Mucosa of stomach (tissue), 1 donor: ENCODE measurements around the gene CYFIP1.

Source experiments
- H3K27me3 ChIP-seq: one replicate; pipeline ENCODE4 v1.7.0; 2013; ENCODE audit warnings: mild to moderate bottlenecking, low read length; ENCODE audit not compliant: control insufficient read depth, insufficient read depth
- H3K36me3 ChIP-seq: one replicate; pipeline ENCODE4 v1.7.0; 2013; ENCODE audit warnings: low read length; ENCODE audit not compliant: control insufficient read depth, insufficient read depth
- H3K4me1 ChIP-seq: one replicate; pipeline ENCODE4 v1.7.0; 2013; ENCODE audit warnings: mild to moderate bottlenecking, low read length; ENCODE audit not compliant: control insufficient read depth, insufficient read depth
- H3K4me3 ChIP-seq: one replicate; pipeline ENCODE4 v1.7.0; 2013; ENCODE audit warnings: low read length
- H3K9ac ChIP-seq: one replicate; pipeline ENCODE4 v1.7.0; 2013; ENCODE audit warnings: mild to moderate bottlenecking, low read length, moderate library complexity
- H3K9me3 ChIP-seq: one replicate; pipeline ENCODE4 v1.7.0; 2013; ENCODE audit warnings: mild to moderate bottlenecking, low read length, moderate library complexity; ENCODE audit not compliant: control insufficient read depth
- donor health status: Pancreatic carcinoma.

The CYFIP1 gene

DNA sequence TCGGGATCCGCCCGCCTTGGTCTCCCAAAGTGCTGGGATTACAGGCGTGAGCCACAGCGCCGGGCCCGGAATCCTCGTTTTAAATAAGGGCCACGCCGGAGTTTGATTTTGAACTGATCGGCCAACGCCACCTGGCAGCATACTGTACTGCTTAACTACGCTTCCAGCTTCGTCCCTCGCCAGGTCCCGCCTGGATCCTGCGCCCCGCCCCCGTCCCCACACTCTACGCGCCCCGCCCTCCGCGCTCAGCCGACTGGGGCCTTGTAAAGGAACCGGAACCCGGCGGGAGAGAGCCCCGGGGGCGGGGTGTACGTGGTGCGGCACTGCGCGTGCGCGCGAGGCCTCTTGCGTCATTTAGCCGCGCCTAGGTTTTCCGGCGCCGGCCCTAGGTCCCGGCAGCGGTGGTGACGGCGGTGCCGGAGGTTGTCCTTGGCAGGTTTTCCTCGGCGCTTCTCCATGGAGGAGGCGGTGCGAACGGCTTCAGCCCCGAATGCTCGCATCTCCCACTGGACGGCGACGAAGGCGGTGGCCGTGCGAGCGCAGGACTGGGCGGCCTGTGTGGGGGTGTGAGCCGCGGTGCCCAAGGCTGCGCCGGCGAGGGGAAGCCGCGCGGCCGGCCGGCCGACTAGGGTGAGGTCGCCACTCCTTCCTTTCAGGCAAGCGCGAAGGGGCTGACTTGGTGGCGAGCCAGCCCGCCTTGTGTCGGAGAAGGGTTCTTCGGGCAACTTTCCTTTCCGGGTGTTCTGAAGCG lies 141.7 kb downstream of the CYFIP1 start, which contains the start of gene NIPA2:
NIPA2 (plus strand) TSS at position 375 of the 751 bp plus-strand sequence. CDS start 13,066 bp downstream, outside the sequence.
- Histone ChIP-seq H3K27me3 (no peaks in the 10 kb centered on the region), H3K9ac (peak within 1 kb of the TSS; percentile 86), H3K36me3 (no peaks in the 10 kb centered on the region), H3K4me1 (peaks cover 6% of the 10 kb centered on the region), H3K9me3 (no peaks in the 10 kb centered on the region), H3K4me3 (peak within 1 kb of the TSS; percentile 85)

DNA sequence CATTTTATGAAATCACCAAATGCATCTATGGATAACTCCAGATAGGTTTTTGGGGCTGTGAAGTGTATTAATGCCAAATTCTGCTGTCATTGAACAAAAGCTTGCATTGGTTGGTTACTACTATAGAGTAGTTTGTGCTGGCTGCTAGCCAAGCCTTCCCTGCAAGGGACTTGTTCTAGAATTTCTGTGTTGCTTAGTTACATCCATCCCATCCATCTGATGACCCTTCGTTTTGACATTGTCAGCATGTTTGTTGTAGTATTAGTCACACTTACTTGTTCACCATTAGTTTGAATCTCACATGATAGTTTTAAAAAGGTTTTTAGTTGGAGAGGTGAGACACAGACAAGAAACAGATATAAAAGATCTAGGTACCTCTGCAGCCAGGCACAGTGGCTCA lies 148.7 kb downstream of the CYFIP1 start:
- no peaks in the 10 kb centered on the region for H3K9me3 ChIP-seq
- no peak overlapping the region for H3K4me3 ChIP-seq
- no peaks in the 10 kb centered on the region for H3K36me3 ChIP-seq
- H3K27me3 ChIP-seq = no peaks in the 10 kb centered on the region
- no peak overlapping the region for H3K9ac ChIP-seq
- H3K4me1 ChIP-seq = no peaks in the 10 kb centered on the region

DNA sequence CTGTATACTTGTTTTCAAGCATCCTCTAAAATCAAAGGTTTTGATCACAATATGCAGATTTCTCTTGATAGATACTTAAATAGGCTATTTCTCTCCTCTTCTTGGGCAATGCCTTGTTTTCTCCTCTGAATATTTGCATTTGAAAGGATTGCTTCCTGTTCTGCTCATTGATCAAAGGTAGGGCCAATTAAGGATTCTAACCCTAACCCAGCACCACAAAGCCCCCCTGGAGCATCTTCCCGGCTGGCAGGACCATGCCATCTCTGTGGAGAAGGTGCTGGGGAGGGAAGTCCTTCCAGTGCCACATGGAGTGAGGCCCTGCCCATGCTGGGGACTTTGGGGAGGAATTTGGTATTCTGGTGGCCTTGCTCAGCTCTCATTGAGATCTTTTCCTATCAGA lies 153.0 kb downstream of the CYFIP1 start:
- no peak overlapping the region for H3K9ac ChIP-seq
- H3K9me3 ChIP-seq = no peaks in the 10 kb centered on the region
- H3K27me3 ChIP-seq = no peaks in the 10 kb centered on the region
- H3K4me3 ChIP-seq = no peak overlapping the region
- peaks cover 9% of the 10 kb centered on the region for H3K36me3 ChIP-seq
- no peaks in the 10 kb centered on the region for H3K4me1 ChIP-seq

DNA sequence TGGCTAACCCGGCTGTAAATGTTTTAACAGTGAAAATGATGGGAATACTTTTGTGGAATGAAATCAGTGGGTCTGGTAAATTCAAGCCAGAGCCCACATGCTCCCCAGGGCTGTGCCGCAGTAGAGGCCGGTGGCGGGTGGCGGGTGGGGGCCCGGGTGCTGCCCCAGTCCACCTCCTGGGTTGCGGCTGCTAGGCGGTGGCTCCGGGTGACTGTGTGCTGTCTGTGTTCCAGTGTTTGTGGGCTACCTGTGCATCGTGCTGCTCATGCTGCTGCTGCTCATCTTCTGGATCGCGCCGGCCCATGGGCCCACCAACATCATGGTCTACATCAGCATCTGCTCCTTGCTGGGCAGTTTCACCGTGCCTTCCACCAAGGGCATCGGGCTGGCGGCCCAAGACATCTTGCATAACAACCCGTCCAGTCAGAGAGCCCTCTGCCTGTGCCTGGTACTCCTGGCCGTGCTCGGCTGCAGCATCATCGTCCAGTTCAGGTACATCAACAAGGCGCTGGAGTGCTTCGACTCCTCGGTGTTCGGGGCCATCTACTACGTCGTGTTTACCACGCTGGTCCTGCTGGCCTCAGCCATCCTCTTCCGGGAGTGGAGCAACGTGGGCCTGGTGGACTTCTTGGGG lies 156.6 kb downstream of the CYFIP1 start:
- Histone ChIP-seq H3K27me3 (no peaks in the 10 kb centered on the region), H3K4me3 (no peak overlapping the region), H3K36me3 (peaks cover 9% of the 10 kb centered on the region), H3K9ac (no peak overlapping the region), H3K9me3 (no peaks in the 10 kb centered on the region), H3K4me1 (no peaks in the 10 kb centered on the region)

DNA sequence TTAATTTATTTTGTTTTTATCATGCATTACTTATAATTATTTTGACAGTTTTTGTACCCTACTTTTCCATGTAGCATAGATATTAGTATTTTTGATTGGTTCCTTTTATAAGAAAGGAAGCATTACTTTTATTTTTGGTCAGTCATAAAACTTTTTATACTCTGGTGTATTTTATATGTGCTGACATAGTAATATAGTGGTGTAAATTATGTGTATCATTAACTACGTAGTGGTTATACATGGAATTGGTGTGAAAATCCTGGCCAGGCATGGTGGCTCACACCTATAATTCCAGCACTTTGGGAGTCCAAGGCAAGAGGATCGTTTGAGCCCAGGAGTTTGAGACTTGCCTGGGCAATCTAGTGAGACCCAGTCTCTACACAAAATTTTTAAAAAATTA lies 160.5 kb downstream of the CYFIP1 start:
- no peaks in the 10 kb centered on the region for H3K27me3 ChIP-seq
- peaks cover 9% of the 10 kb centered on the region for H3K36me3 ChIP-seq
- no peak overlapping the region for H3K4me3 ChIP-seq
- no peak overlapping the region for H3K9ac ChIP-seq
- no peaks in the 10 kb centered on the region for H3K4me1 ChIP-seq
- no peaks in the 10 kb centered on the region for H3K9me3 ChIP-seq
